K562 (cell line): Measurements from ENCODE around the gene IPO7. TPM values are rescaled to one million over a fixed set of nuclear protein-coding genes. Genes with fewer than 3 reads are reported as not detected.

Source experiments
- ARID1B ChIP-seq: fragments of 450-650 bp; IDR thresholded peaks from 2 replicates; pipeline ENCODE4 v1.6.1; 2016; ENCODE audit warnings: antibody characterized with exemption, mild to moderate bottlenecking, inconsistent platforms
- CBX3 ChIP-seq, 2 experiments: IDR thresholded peaks; 1 replicate in 1 of 2; 2 replicates in 1 of 2; pipeline ENCODE4 v1.6.1; 2012; ENCODE audit warnings: inconsistent platforms in 2 of 2, low read length in 2 of 2, borderline replicate concordance in 1 of 2, control low read depth in 1 of 2
- CBX5 ChIP-seq: IDR thresholded peaks from 2 replicates; pipeline ENCODE4 v1.6.1; 2014; ENCODE audit warnings: low read depth, borderline replicate concordance
- CEBPB ChIP-seq: fragments of 450-650 bp; IDR thresholded peaks from 2 replicates; pipeline ENCODE4 v1.6.1; 2016; ENCODE audit warnings: missing genetic modification characterization, missing compliant biosample characterization
- E2F5 ChIP-seq: sonication (generic); formaldehyde crosslinking; IDR thresholded peaks from 2 replicates; pipeline ENCODE4 v1.8.0; 2022; ENCODE audit warnings: mild to moderate bottlenecking, missing genetic modification reagents
- FOXK1 ChIP-seq: sonication (generic); formaldehyde crosslinking; IDR thresholded peaks from 2 replicates; pipeline ENCODE4 v1.8.0; 2022; ENCODE audit warnings: missing genetic modification reagents, mild to moderate bottlenecking, borderline replicate concordance
- FOXP1 ChIP-seq: sonication (generic); formaldehyde crosslinking; IDR thresholded peaks from 2 replicates; pipeline ENCODE4 v1.8.0; 2022; ENCODE audit warnings: mild to moderate bottlenecking, missing genetic modification reagents
- GATA2 ChIP-seq: sonication (generic); formaldehyde crosslinking; IDR thresholded peaks from 2 replicates; pipeline ENCODE4 v1.4.0; 2020; ENCODE audit warnings: mild to moderate bottlenecking, missing genetic modification reagents
- HNRNPL ChIP-seq: fragments of 200-400 bp; formaldehyde crosslinking; IDR thresholded peaks from 2 replicates; pipeline ENCODE4 v1.6.1; 2017; ENCODE audit warnings: low read depth, mild to moderate bottlenecking, low read length
- MCM7 ChIP-seq, 2 experiments: fragments of 450-650 bp; IDR thresholded peaks; 2 replicates each; pipeline ENCODE4 v1.6.1; 2016 to 2018
- NONO ChIP-seq, 2 experiments: fragments of 200-400 bp in 1 of 2; fragments of 450-650 bp in 1 of 2; formaldehyde crosslinking in 1 of 2; IDR thresholded peaks; 2 replicates each; pipeline ENCODE4 v1.6.1; 2017; ENCODE audit warnings: low read depth in 2 of 2, mild to moderate bottlenecking in 2 of 2, moderate library complexity in 2 of 2, low read length in 1 of 2
- PHB ChIP-seq: fragments of 250-450 bp; sonication (Bioruptor Pico); IDR thresholded peaks from 2 replicates; pipeline ENCODE4 v1.5.0; 2021
- PPARD ChIP-seq: fragments of 250-450 bp; sonication (Bioruptor Pico); IDR thresholded peaks from 2 replicates; pipeline ENCODE4 v1.8.0; 2022; ENCODE audit warnings: inconsistent platforms, mild to moderate bottlenecking, moderate library complexity
- RBM25 ChIP-seq: fragments of 200-400 bp; formaldehyde crosslinking; IDR thresholded peaks from 2 replicates; pipeline ENCODE4 v1.6.1; 2018; ENCODE audit warnings: low read length, low read depth, moderate library complexity; ENCODE audit not compliant: severe bottlenecking
- RFX1 ChIP-seq: fragments of 450-650 bp; IDR thresholded peaks from 2 replicates; pipeline ENCODE4 v1.6.1; 2016; ENCODE audit warnings: mild to moderate bottlenecking, moderate library complexity
- SMAD3 ChIP-seq: fragments of 450-650 bp; formaldehyde crosslinking; conservative IDR thresholded peaks from 2 replicates; pipeline ENCODE4 v1.4.0; 2020; ENCODE audit warnings: mild to moderate bottlenecking
- SMARCC2 ChIP-seq: fragments of 450-650 bp; IDR thresholded peaks from 2 replicates; pipeline ENCODE4 v1.6.1; 2017; ENCODE audit warnings: antibody characterized with exemption, moderate library complexity, mild to moderate bottlenecking, low read depth
- TCFL5 ChIP-seq: fragments of 250-450 bp; sonication (Bioruptor Pico); conservative IDR thresholded peaks from 2 replicates; pipeline ENCODE4 v1.6.1; 2021; ENCODE audit warnings: mild to moderate bottlenecking, moderate library complexity, matching md5 sums
- TFAP4 ChIP-seq: sonication (generic); formaldehyde crosslinking; IDR thresholded peaks from 2 replicates; pipeline ENCODE4 v1.8.0; 2022; ENCODE audit warnings: missing genetic modification reagents, mild to moderate bottlenecking, moderate library complexity, borderline replicate concordance
- THAP7 ChIP-seq: fragments of 250-450 bp; sonication (Bioruptor Pico); IDR thresholded peaks from 2 replicates; pipeline ENCODE4 v1.5.0; 2021
- TOE1 ChIP-seq, 2 experiments: fragments of 450-650 bp in 1 of 2; sonication (generic) in 1 of 2; formaldehyde crosslinking in 1 of 2; IDR thresholded peaks; 2 replicates each; pipeline versions ENCODE4 v1.7.1 to v1.8.0; 2016 to 2022; ENCODE audit warnings: borderline replicate concordance in 2 of 2, mild to moderate bottlenecking in 2 of 2, antibody characterized with exemption in 1 of 2, inconsistent platforms in 1 of 2, low read depth in 1 of 2, missing genetic modification reagents in 1 of 2, moderate library complexity in 1 of 2
- ZBTB5 ChIP-seq: fragments of 450-650 bp; IDR thresholded peaks from 2 replicates; pipeline ENCODE4 v1.6.1; 2017; ENCODE audit warnings: antibody characterized with exemption
- ZNF174 ChIP-seq: fragments of 250-450 bp; sonication (Bioruptor Pico); IDR thresholded peaks from 2 replicates; pipeline ENCODE4 v1.4.0; 2020; ENCODE audit warnings: mild to moderate bottlenecking
- ZNF384 ChIP-seq: IDR thresholded peaks from 2 replicates; pipeline ENCODE4 v1.6.1; 2012; ENCODE audit warnings: low read depth, low read length, improper control_type of control experiment
- ZNF436 ChIP-seq: fragments of 250-450, 450-650 bp; sonication (Bioruptor Pico); formaldehyde crosslinking; IDR thresholded peaks from 2 replicates; pipeline ENCODE4 v1.7.0; 2020; ENCODE audit warnings: mild to moderate bottlenecking
- ZNF707 ChIP-seq: fragments of 250-450 bp; sonication (Bioruptor Pico); conservative IDR thresholded peaks from 2 replicates; pipeline ENCODE4 v1.8.0; 2022; ENCODE audit warnings: inconsistent platforms, mild to moderate bottlenecking, moderate library complexity
- ZNF79 ChIP-seq: fragments of 250-450 bp; sonication (Bioruptor Pico); IDR thresholded peaks from 2 replicates; pipeline ENCODE4 v1.4.0; 2020; ENCODE audit warnings: low read depth, mild to moderate bottlenecking, moderate library complexity
- polyA plus RNA-seq, 8 experiments: library from polyadenylated mRNA; depleted of rRNA in 4 of 8; stranded (reverse) in 5 of 8; unstranded in 3 of 8; fragments of >200 nt; fragmentation: Nextera tagmentation in 2 of 8; fragmentation: Illumina TruSeq in 1 of 8; extraction: Ambion mirVana in 2 of 8; extraction: Trizol in 1 of 8; gene quantifications; 2 replicates each; pipeline versions ENCODE4 v1.2.1 to v1.2.3, GENCODE V29; 2011 to 2014; ENCODE audit warnings: inconsistent platforms in 1 of 8, missing spikeins in 1 of 8
- total RNA-seq, 7 experiments: library from RNA; depleted of rRNA in 6 of 7; stranded (reverse); fragments of >200 nt in 6 of 7; fragmentation: Illumina TruSeq in 2 of 7; extraction: Trizol in 2 of 7; gene quantifications; 2 replicates each; pipeline versions ENCODE4 v1.2.1 to v1.2.3, GENCODE V29; 2011 to 2021; ENCODE audit warnings: low replicate concordance in 1 of 7

Gene IPO7
- total and polyA plus RNA-seq, 9 of the 15 experiments (the other 6 are each of a cell fraction or from before 2014, with no cell fraction given) = 23.6 to 138 (median 110) TPM

GRCh38 chr11:9347100-9347499, 37.4 kb upstream of the IPO7 start (continued):
- TF ChIP-seq FOXK1 (CRISPR knock-in tag) (no peak), MCM7 (IDR thresholded peaks at IDR 0.05) (no peak), TFAP4 (no peak), CEBPB (tag) (no peak), ZNF174 (CRISPR knock-in tag) (no peak), TOE1 (IDR thresholded peaks at IDR 0.05; ENCODE audit: borderline replicate concordance) (no peak), TOE1 (CRISPR knock-in tag; IDR thresholded peaks at IDR 0.05; ENCODE audit: borderline replicate concordance, low read depth) (no peak), ZNF384 (no peak), TCFL5 (CRISPR knock-in tag) (no peak), THAP7 (CRISPR knock-in tag) (no peak), CBX3 (IDR thresholded peaks at IDR 0.05; ENCODE audit: borderline replicate concordance in 1 of 2, low read length in 2 of 2) (no peak; a peak in 1 of 3 replicates), ZBTB5 (no peak), ZNF436 (CRISPR knock-in tag) (no peak), NONO (IDR thresholded peaks at IDR 0.05; ENCODE audit: low read depth in 2 of 2, low read length in 1 of 2) (no peak), ZNF707 (CRISPR knock-in tag) (no peak), GATA2 (CRISPR knock-in tag) (peak; percentile 76), CBX5 (no peak), FOXP1 (CRISPR knock-in tag) (no peak), PHB (CRISPR knock-in tag) (no peak), SMAD3 (CRISPR knock-in tag) (no peak), RFX1 (0 out of 2 replicates have a peak, but pooled peaks have one; percentile 26), SMARCC2 (no peak), E2F5 (no peak), ARID1B (peak; percentile 61; the same call in 1 of the 2 replicates), PPARD (CRISPR knock-in tag) (no peak), ZNF79 (CRISPR knock-in tag) (no peak), HNRNPL (no peak), RBM25 (no peak)
